Measurements from ENCODE around the gene OSBPL7.

- TF ChIP-seq CTCF (IDR thresholded peaks at IDR 0.05) (no peak), POLR2A (IDR thresholded peaks at IDR 0.05) (no peak)
Measured at GRCh38 chr17:47808830-47809480, 12.6 kb downstream of the OSBPL7 start.

All from sigmoid colon (tissue), 3 donors.